HUES48 (cell line): Measurements from ENCODE around the gene ARHGAP19.

Experiments used
- H3K27ac ChIP-seq: one replicate; pipeline ENCODE4 v1.7.0; 2013; ENCODE audit warnings: low read depth, low read length, inconsistent platforms
- H3K27me3 ChIP-seq: 2 replicates; pipeline ENCODE4 v1.6.1; 2013; ENCODE audit warnings: mild to moderate bottlenecking, low read length; ENCODE audit not compliant: control insufficient read depth, insufficient read depth
- H3K36me3 ChIP-seq: 2 replicates; pipeline ENCODE4 v1.6.1; 2013; ENCODE audit warnings: low read length; ENCODE audit not compliant: control insufficient read depth, insufficient read depth
- H3K4me1 ChIP-seq: 2 replicates; pipeline ENCODE4 v1.6.1; 2013; ENCODE audit warnings: mild to moderate bottlenecking, low read length; ENCODE audit not compliant: control insufficient read depth, insufficient read depth
- H3K4me3 ChIP-seq: 2 replicates; pipeline ENCODE4 v1.5.1; 2013; ENCODE audit warnings: mild to moderate bottlenecking, low read depth, low read length
- H3K9ac ChIP-seq: 2 replicates; pipeline ENCODE4 v1.6.1; 2013; ENCODE audit warnings: mild to moderate bottlenecking, low read depth, low read length, moderate library complexity
- H3K9me3 ChIP-seq: 2 replicates; pipeline ENCODE4 v1.6.1; 2013; ENCODE audit warnings: low read length; ENCODE audit not compliant: control insufficient read depth, insufficient read depth

The ARHGAP19 gene

GRCh38 chr10:97292097-97292861, at the start of gene ARHGAP19:
Gene ARHGAP19 (minus strand): TSS chr10:97292637. CDS start chr10:97292627, 10 bp downstream.
- Histone ChIP-seq H3K4me3 (peak within 1 kb of the TSS; percentile 83), H3K27me3 (no peaks in the 10 kb centered on the region), H3K27ac (peak within 1 kb of the TSS; percentile 97)

GRCh38 chr10:97341416-97341815, 49.0 kb upstream of the ARHGAP19 start:
- Histone ChIP-seq H3K36me3 (no peaks in the 10 kb centered on the region), H3K9me3 (no peaks in the 10 kb centered on the region), H3K27me3 (no peaks in the 10 kb centered on the region), H3K4me1 (peaks cover 11% of the 10 kb centered on the region), H3K4me3 (no peak overlapping the region), H3K9ac (no peak overlapping the region), H3K27ac (no peak overlapping the region)

More at GRCh38 chr10:97292097-97292861, at the start of gene ARHGAP19:
- no peaks in the 10 kb centered on the region for H3K4me1 ChIP-seq
- peak within 1 kb of the TSS; percentile 85 for H3K9ac ChIP-seq
- no peaks in the 10 kb centered on the region for H3K9me3 ChIP-seq
- peaks cover 7% of the 10 kb centered on the region for H3K36me3 ChIP-seq

- Histone ChIP-seq H3K27ac (peak overlapping the region; percentile 90), H3K9ac (0 out of 2 replicates have a peak overlapping the region, but pooled peaks have one; percentile 14)
Observed at GRCh38 chr10:97338041-97338440, 45.6 kb upstream of the ARHGAP19 start.

GRCh38 chr10:97336942-97337831, 44.8 kb upstream of the ARHGAP19 start:
- peaks cover 6% of the 10 kb centered on the region; the same call in 1 of the 2 replicates for H3K36me3 ChIP-seq
- peak overlapping the region; percentile 90 for H3K27ac ChIP-seq
- no peak overlapping the region for H3K9ac ChIP-seq
- H3K4me1 ChIP-seq: peaks cover 20% of the 10 kb centered on the region
- peak overlapping the region; percentile 34 for H3K4me3 ChIP-seq
- H3K27me3 ChIP-seq: no peaks in the 10 kb centered on the region
- H3K9me3 ChIP-seq: no peaks in the 10 kb centered on the region

More at GRCh38 chr10:97338041-97338440, 45.6 kb upstream of the ARHGAP19 start:
- Histone ChIP-seq H3K27me3 (no peaks in the 10 kb centered on the region), H3K36me3 (0 out of 2 replicates have a peak, but pooled peaks cover under 1% of the 10 kb centered on the region), H3K9me3 (no peaks in the 10 kb centered on the region), H3K4me1 (peaks cover 17% of the 10 kb centered on the region), H3K4me3 (peak overlapping the region; percentile 34)

- Histone ChIP-seq H3K9me3 (no peaks in the 10 kb centered on the region), H3K9ac (no peak overlapping the region), H3K36me3 (peaks cover 9% of the 10 kb centered on the region; the same call in 1 of the 2 replicates), H3K27me3 (no peaks in the 10 kb centered on the region), H3K4me3 (peak overlapping the region; percentile 25), H3K4me1 (peaks cover 25% of the 10 kb centered on the region), H3K27ac (peak overlapping the region; percentile 90)
Observed at GRCh38 chr10:97336446-97336845, 44.0 kb upstream of the ARHGAP19 start.

- Histone ChIP-seq H3K27me3 (no peaks in the 10 kb centered on the region), H3K4me1 (peaks cover 29% of the 10 kb centered on the region), H3K36me3 (peaks cover 12% of the 10 kb centered on the region), H3K4me3 (peak overlapping the region; percentile 25), H3K9me3 (no peaks in the 10 kb centered on the region), H3K27ac (peak overlapping the region; percentile 90), H3K9ac (no peak overlapping the region)
Observed at GRCh38 chr10:97336006-97336405, 43.6 kb upstream of the ARHGAP19 start.

GRCh38 chr10:97335188-97335619, 42.8 kb upstream of the ARHGAP19 start:
- peaks cover 15% of the 10 kb centered on the region for H3K36me3 ChIP-seq
- peak overlapping the region; percentile 49 for H3K9ac ChIP-seq
- no peaks in the 10 kb centered on the region for H3K9me3 ChIP-seq
- peak overlapping the region; percentile 93 for H3K4me3 ChIP-seq
- peaks cover 31% of the 10 kb centered on the region for H3K4me1 ChIP-seq
- H3K27me3 ChIP-seq: no peaks in the 10 kb centered on the region
- peak overlapping the region; percentile 95 for H3K27ac ChIP-seq

GRCh38 chr10:97334370-97335175, 42.1 kb upstream of the ARHGAP19 start, which contains the start of gene FRAT2:
Gene FRAT2 (minus strand): TSS chr10:97334729. CDS start chr10:97334572, 157 bp downstream.
- H3K4me1 ChIP-seq: peaks cover 34% of the 10 kb centered on the region
- peak within 1 kb of the TSS; percentile 97 for H3K9ac ChIP-seq
- H3K9me3 ChIP-seq: no peaks in the 10 kb centered on the region
- peak within 1 kb of the TSS; percentile 93 for H3K4me3 ChIP-seq
- H3K27me3 ChIP-seq: no peaks in the 10 kb centered on the region
- peaks cover 20% of the 10 kb centered on the region for H3K36me3 ChIP-seq
- H3K27ac ChIP-seq: peak within 1 kb of the TSS; percentile 95

GRCh38 chr10:97333601-97334369, 41.3 kb upstream of the ARHGAP19 start:
- peak overlapping the region; percentile 93 for H3K4me3 ChIP-seq
- H3K27me3 ChIP-seq: no peaks in the 10 kb centered on the region
- H3K9ac ChIP-seq: peak overlapping the region; percentile 97
- peaks cover 27% of the 10 kb centered on the region for H3K36me3 ChIP-seq
- H3K9me3 ChIP-seq: no peaks in the 10 kb centered on the region
- peak overlapping the region; percentile 95 for H3K27ac ChIP-seq
- peaks cover 40% of the 10 kb centered on the region for H3K4me1 ChIP-seq

GRCh38 chr10:97333351-97333600, 40.8 kb upstream of the ARHGAP19 start:
- Histone ChIP-seq H3K36me3 (peaks cover 32% of the 10 kb centered on the region), H3K9ac (peak overlapping the region; percentile 97), H3K4me3 (peak overlapping the region; percentile 93), H3K27ac (peak overlapping the region; percentile 75), H3K27me3 (no peaks in the 10 kb centered on the region), H3K4me1 (peaks cover 42% of the 10 kb centered on the region), H3K9me3 (no peaks in the 10 kb centered on the region)
